Cardiac muscle cell (in vitro differentiated cells and primary cell): ENCODE data around the gene DDX10. TPM values are rescaled to one million over a fixed set of nuclear protein-coding genes. Genes with fewer than 3 reads are reported as not detected.
"Not testable (repeated sequence)": the region's sequence is repeated elsewhere in the genome, so short reads cannot be mapped to it uniquely, and the experiment has no call there.

Experiments
- DNase-seq, 2 donors: peaks; one replicate each; pipeline versions ENCODE4 v3.0.0 to v3.0.0-alpha.2; 2010 to 2017; ENCODE audit warnings: low read depth in 1 of 2, low spot score in 1 of 2
- H3K27ac ChIP-seq: fragments of 200-600 bp; sonication (generic); 2 replicates; pipeline ENCODE4 v1.5.1; 2016
- H3K27me3 ChIP-seq: fragments of 200-600 bp; sonication (generic); 2 replicates; pipeline ENCODE4 v1.6.0; 2016; ENCODE audit warnings: control low read depth
- H3K36me3 ChIP-seq: fragments of 200-600 bp; sonication (generic); 2 replicates; pipeline ENCODE4 v1.5.1; 2016; ENCODE audit warnings: control low read depth
- H3K4me1 ChIP-seq: fragments of 200-600 bp; sonication (generic); 2 replicates; pipeline ENCODE4 v1.8.1; 2017; ENCODE audit warnings: low read depth, mild to moderate bottlenecking, mixed run types
- H3K4me3 ChIP-seq: fragments of 200-600 bp; sonication (generic); 2 replicates; pipeline ENCODE4 v1.5.1; 2016; ENCODE audit warnings: mild to moderate bottlenecking
- H3K9me3 ChIP-seq: fragments of 200-600 bp; sonication (generic); 2 replicates; pipeline ENCODE4 v1.5.1; 2017; ENCODE audit warnings: low read depth, mild to moderate bottlenecking, control low read depth
- polyA plus RNA-seq: library from polyadenylated mRNA; unstranded; fragments of >200 nt; fragmentation: Nextera tagmentation; extraction: Ambion mirVana; gene quantifications from 2 replicates; pipeline ENCODE4 v1.2.1, GENCODE V29; 2016
- total RNA-seq: library from RNA; depleted of rRNA; stranded (reverse); fragments of >200 nt; gene quantifications from 2 replicates; pipeline ENCODE4 v1.2.3, GENCODE V29; 2016
- TF ChIP-seq, protein P1 (sequence below): IDR thresholded peaks from 2 replicates; pipeline ENCODE4 v1.5.1; 2012; ENCODE audit warnings: low read depth, mild to moderate bottlenecking, low read length

The DDX10 gene
- total and polyA plus RNA-seq, 2 experiments from 2014 or later, result 16.0 to 17.9 TPM

- Histone ChIP-seq H3K27ac (no peak overlapping the region), H3K36me3 (no peaks in the 10 kb centered on the region), H3K4me1 (no peaks in the 10 kb centered on the region), H3K27me3 (no peaks in the 10 kb centered on the region), H3K9me3 (no peaks in the 10 kb centered on the region), H3K4me3 (no peak overlapping the region)
- TF ChIP-seq, protein P1, sequence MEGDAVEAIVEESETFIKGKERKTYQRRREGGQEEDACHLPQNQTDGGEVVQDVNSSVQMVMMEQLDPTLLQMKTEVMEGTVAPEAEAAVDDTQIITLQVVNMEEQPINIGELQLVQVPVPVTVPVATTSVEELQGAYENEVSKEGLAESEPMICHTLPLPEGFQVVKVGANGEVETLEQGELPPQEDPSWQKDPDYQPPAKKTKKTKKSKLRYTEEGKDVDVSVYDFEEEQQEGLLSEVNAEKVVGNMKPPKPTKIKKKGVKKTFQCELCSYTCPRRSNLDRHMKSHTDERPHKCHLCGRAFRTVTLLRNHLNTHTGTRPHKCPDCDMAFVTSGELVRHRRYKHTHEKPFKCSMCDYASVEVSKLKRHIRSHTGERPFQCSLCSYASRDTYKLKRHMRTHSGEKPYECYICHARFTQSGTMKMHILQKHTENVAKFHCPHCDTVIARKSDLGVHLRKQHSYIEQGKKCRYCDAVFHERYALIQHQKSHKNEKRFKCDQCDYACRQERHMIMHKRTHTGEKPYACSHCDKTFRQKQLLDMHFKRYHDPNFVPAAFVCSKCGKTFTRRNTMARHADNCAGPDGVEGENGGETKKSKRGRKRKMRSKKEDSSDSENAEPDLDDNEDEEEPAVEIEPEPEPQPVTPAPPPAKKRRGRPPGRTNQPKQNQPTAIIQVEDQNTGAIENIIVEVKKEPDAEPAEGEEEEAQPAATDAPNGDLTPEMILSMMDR, result no peak
- no peak for DNase-seq
Observed at GRCh38 chr11:108774037-108774730, 109.3 kb downstream of the DDX10 start.

DNA sequence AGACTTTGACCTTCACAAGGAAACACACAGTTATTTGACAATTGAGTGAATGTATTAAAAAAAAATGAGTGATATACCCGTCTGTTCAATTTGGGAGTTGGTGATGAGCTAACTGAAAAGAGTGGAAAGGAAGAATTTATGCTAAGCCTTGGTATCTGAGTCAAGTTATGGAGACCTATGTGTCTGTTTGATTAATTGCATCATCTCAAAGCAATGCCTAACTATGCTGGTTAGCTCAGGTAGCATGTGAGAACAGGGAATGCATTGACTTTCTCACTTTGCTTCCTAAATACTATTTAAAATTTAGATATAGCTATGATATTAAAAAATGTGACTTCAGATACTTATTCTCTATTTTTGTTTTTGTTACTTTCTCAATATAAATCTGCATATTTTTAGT lies 110.5 kb downstream of the DDX10 start:
- no peaks in the 10 kb centered on the region for H3K9me3 ChIP-seq
- no peak overlapping the region for H3K4me3 ChIP-seq
- no peak overlapping the region for H3K27ac ChIP-seq
- H3K27me3 ChIP-seq, result no peaks in the 10 kb centered on the region
- no peak for DNase-seq
- H3K4me1 ChIP-seq, result no peaks in the 10 kb centered on the region
- TF ChIP-seq, protein P1, result no peak
- H3K36me3 ChIP-seq, result no peaks in the 10 kb centered on the region

GRCh38 chr11:108779147-108779546 lies 114.3 kb downstream of the DDX10 start:
- not testable (repeated sequence) for H3K36me3 ChIP-seq, H3K27ac ChIP-seq, H3K4me3 ChIP-seq, H3K27me3 ChIP-seq, H3K4me1 ChIP-seq, DNase-seq, H3K9me3 ChIP-seq

- Histone ChIP-seq H3K27me3 (no peaks in the 10 kb centered on the region), H3K4me1 (no peaks in the 10 kb centered on the region), H3K4me3 (no peak overlapping the region), H3K27ac (no peak overlapping the region), H3K36me3 (no peaks in the 10 kb centered on the region), H3K9me3 (no peaks in the 10 kb centered on the region)
- TF ChIP-seq, protein P1, result no peak
- DNase-seq, result no peak
Observed at GRCh38 chr11:108780119-108780518, 115.2 kb downstream of the DDX10 start.

DNA sequence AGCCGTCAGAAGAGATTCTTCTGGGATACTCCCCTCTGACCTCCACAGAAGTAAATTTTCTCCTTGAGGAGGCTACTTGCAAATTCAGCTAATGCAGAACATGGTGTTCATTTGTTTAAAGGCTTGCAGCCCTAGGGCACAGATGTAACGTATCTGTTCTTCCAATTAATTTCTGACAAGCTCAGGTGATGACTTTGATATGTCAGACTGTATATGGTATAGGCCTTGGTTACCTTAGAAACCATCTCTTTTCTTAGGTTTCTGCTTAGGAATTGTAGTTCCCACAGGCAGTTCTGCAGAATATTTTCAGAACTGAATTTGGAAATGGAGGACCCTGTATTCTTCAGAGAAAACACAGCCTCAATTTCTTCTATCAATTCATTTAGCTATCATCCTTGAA lies 117.1 kb downstream of the DDX10 start:
- no peaks in the 10 kb centered on the region for H3K27me3 ChIP-seq
- TF ChIP-seq, protein P1, result no peak
- H3K4me3 ChIP-seq, result no peak overlapping the region
- no peak overlapping the region for H3K27ac ChIP-seq
- no peaks in the 10 kb centered on the region for H3K9me3 ChIP-seq
- peaks cover 3% of the 10 kb centered on the region for H3K4me1 ChIP-seq
- no peaks in the 10 kb centered on the region for H3K36me3 ChIP-seq
- no peak for DNase-seq

DNA sequence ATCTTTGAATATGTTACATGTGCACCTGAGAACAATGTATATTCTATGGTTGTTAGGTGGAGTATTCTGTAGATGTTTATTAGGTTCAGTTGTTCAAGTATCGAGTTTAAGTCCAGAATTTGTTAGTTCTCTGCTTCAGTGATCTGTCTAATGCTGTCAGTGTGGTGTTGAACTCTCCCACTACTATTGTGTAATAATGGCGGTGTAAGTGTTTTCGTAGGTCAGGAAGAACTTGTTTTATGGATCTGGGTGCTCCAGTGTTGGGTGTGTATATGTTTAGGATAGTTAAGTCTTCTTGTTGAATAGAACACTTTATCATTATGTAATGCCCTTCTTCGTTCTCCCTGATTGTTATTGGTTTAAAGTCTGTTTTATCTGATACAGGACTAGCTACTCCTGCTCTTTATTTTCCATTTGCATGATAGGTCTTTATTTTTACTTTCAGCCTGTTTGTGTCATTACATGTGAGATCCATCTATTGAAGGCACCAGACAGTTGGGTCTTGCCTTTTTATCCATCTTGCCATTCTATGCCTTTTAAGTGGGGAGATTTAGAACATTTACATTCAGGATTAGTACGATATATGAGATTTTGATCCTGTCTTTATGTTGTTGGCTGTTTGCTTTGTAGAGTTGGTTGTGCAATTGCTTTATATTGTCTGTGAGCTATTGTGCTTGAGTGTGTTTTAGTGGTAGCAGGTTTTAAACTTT lies 121.6 kb downstream of the DDX10 start:
- Histone ChIP-seq H3K9me3 (no peaks in the 10 kb centered on the region), H3K4me1 (peaks cover 6% of the 10 kb centered on the region), H3K27ac (no peak overlapping the region), H3K36me3 (no peaks in the 10 kb centered on the region), H3K27me3 (no peaks in the 10 kb centered on the region), H3K4me3 (no peak overlapping the region)
- peak in 1 of 2 donors; percentile 21 for DNase-seq
- TF ChIP-seq, protein P1, result no peak
